GM12891 (cell line): Measurements from ENCODE around the gene DSG4.

ENCODE experiments used
- POLR2A ChIP-seq: IDR thresholded peaks from 2 replicates; pipeline ENCODE4 v1.6.1; 2011; ENCODE audit warnings: low read depth, low read length, control low read depth
- POLR2AphosphoS5 ChIP-seq: IDR thresholded peaks from 2 replicates; pipeline ENCODE4 v1.6.1; 2011; ENCODE audit warnings: low read depth, low read length, control low read depth
- SPI1 ChIP-seq: IDR thresholded peaks from 2 replicates; pipeline ENCODE4 v1.6.1; 2011; ENCODE audit warnings: low read depth, low read length, control low read depth

DNA sequence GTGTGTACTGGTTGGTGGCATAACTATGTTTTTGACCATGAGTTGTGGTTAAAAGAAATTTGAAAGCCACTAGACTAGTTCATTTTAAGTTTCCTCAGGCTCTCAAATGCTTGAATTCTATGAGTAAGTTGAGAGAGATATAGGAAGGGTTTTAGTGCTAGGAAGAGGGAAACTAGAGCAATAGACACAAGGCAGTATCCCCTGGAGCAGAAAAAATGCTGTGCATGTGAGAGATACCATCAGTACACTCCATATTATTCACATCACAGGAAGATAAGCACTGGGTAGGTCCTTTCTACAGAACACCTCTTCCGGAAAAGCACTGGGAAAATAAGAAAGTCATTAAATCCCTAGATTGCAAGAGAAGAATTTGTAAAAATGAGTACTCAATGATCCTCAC lies 51.6 kb downstream of the DSG4 start:
- TF ChIP-seq POLR2AphosphoS5 (no peak), POLR2A (no peak), SPI1 (no peak)
